Heart left ventricle (tissue), 16 donors: Measurements from ENCODE around the gene SND1. TPM values are rescaled to one million over a fixed set of nuclear protein-coding genes. Genes with fewer than 3 reads are reported as not detected.

Source experiments
- ATAC-seq, 4 donors: fragments of 200-7000 bp; cut with Tn5 transposase; one replicate each; pipeline ENCODE4 v1.9.1; 2020 to 2022; ENCODE audit warnings: moderate library complexity in 4 of 4, mild to moderate bottlenecking in 3 of 4, moderate number of reproducible peaks in 1 of 4
- DNase-seq, 5 donors: peaks; one replicate each; pipeline ENCODE4 v3.0.0-alpha.2; 2020
- H3K27ac ChIP-seq, 12 donors: fragments of 200-600 bp; sonication (generic) in 4 of 12; one replicate each; pipeline versions ENCODE4 v1.5.0 to v1.8.0; 2016 to 2022; ENCODE audit warnings: mild to moderate bottlenecking in 2 of 12
- H3K27me3 ChIP-seq, 9 donors: fragments of 200-600 bp; sonication (generic) in 2 of 9; one replicate each; pipeline versions ENCODE4 v1.5.1 to v1.8.0; 2016 to 2022; ENCODE audit warnings: mild to moderate bottlenecking in 3 of 9
- H3K36me3 ChIP-seq, 9 donors: fragments of 200-600 bp; sonication (generic) in 2 of 9; one replicate each; pipeline versions ENCODE4 v1.5.0 to v1.8.0; 2018 to 2022; ENCODE audit warnings: mild to moderate bottlenecking in 2 of 9
- H3K4me1 ChIP-seq, 12 donors: fragments of 200-600 bp; sonication (generic) in 4 of 12; one replicate each; pipeline versions ENCODE4 v1.5.0 to v1.8.0; 2016 to 2022; ENCODE audit warnings: mild to moderate bottlenecking in 3 of 12
- H3K4me3 ChIP-seq, 12 donors: fragments of 200-600 bp; sonication (generic) in 4 of 12; one replicate each; pipeline versions ENCODE4 v1.5.0 to v1.8.0; 2017 to 2022; ENCODE audit warnings: mild to moderate bottlenecking in 9 of 12, moderate library complexity in 4 of 12
- H3K9me3 ChIP-seq, 12 donors: fragments of 200-600 bp; sonication (generic) in 4 of 12; one replicate each; pipeline versions ENCODE4 v1.5.0 to v1.8.0; 2016 to 2022; ENCODE audit warnings: mild to moderate bottlenecking in 1 of 12
- CTCF ChIP-seq, 12 donors: fragments of 200-600 bp; sonication (generic) in 4 of 12; IDR thresholded peaks; one replicate each; pipeline versions ENCODE4 v1.5.0 to v1.8.0; 2018 to 2022; ENCODE audit warnings: antibody characterized with exemption in 12 of 12, mild to moderate bottlenecking in 5 of 12
- POLR2A ChIP-seq, 2 donors: fragments of 450-650 bp; IDR thresholded peaks; one replicate each; pipeline ENCODE4 v1.6.1; 2017; ENCODE audit warnings: antibody characterized with exemption in 2 of 2, mild to moderate bottlenecking in 2 of 2, moderate library complexity in 2 of 2
- WGBS, 4 donors: extraction: QIAGEN DNeasy Blood & Tissue Kit in 2 of 4; methylation state at CpG; one replicate each; pipeline versions ENCODE4 v1.1.5 to v1.1.7; 2013 to 2018; 5-methylcytosine and 5-hydroxymethylcytosine counted together
- intact Hi-C, 10 donors: fragments of 100-400 bp; cut with DNase I; formaldehyde crosslinking; loops; one replicate each; pipeline versions ENCODE4 v1.11.1 to v1.14.2; 2022
- polyA plus RNA-seq, 2 donors: library from polyadenylated mRNA; stranded (reverse); fragments of 200-250 nt; gene quantifications; one replicate each; pipeline ENCODE4 v1.2.3, GENCODE V29; 2013
- total RNA-seq, 9 donors: library from RNA; depleted of rRNA in 2 of 9; stranded (reverse); fragments of >200 nt in 2 of 9; fragmentation: NEBNext Ultra II Directional in 3 of 9; extraction: Animal tissue kit (Norgen Biotek cat#: 25700) in 3 of 9; gene quantifications; one replicate each; pipeline versions ENCODE4 v1.1.0 to v1.2.4, GENCODE V29; 2016 to 2023
- donor health status: ischemic (EF 13 %, LVEDD 7.1; RV severe dilation, severe dysfunction).
- donor health status: healthy with polysubstance abuse.
- donor health status: DM: no; HTN: yes; CAD: no.
- donor health status: DM: no; HTN: no; CAD: no.
- donor health status: ischemic (EF 25% LVEDD 6.9; RV normal size, moderate dysfunction).
- donor health status: ischemic (EF 25% LVEDD 5.7; RV mildly dilated, moderate dysfunction).
- donor health status: healthy.
- donor health status: DM: yes; HTN: yes; CAD: no.
- donor health status: ischemic (EF 35%, LVEDD 5.7; RV mildly dilated, moderate dysfunction).
- donor health status: nonischemic (EF 11% LVEDD 7.7; RV severe dilation, severe dysfunction).
- donor health status: DM: yes; HTN: yes; CAD: no.
- donor health status: PGD.
- donor health status: ischemic (EF 29% LVEDD 5.4; RV normal size, mild dysfunction).
- donor health status: nonischemic (EF 23%, LVEDD 6.1; RV moderate dilation, normal function).

Gene SND1
- total and polyA plus RNA-seq, 11 donors: 45.6 to 115 (median 76.3) TPM

- no peak for TF ChIP-seq CTCF (IDR thresholded peaks at IDR 0.05)
- TF ChIP-seq POLR2A (IDR thresholded peaks at IDR 0.05): no peak
- 77 to 93% (median 88%) methylated on average over 1 of the region's 1 CpG for WGBS, 4 donors
These were observed 393.8 kb downstream of the SND1 start for GRCh38 chr7:128045766-128046165.

GRCh38 chr7:128052404-128052803 is 400.4 kb downstream of the SND1 start:
- WGBS, 4 donors: 92 to 95% (median 94%) methylated on average over 9 of the region's 9 CpGs
- no peak for ATAC-seq
- DNase-seq: no peak
- Histone ChIP-seq H3K9me3 (no peaks in the 10 kb centered on the region), H3K36me3 (peaks cover 0 to 8% (median 0%) of the 10 kb centered on the region in 9 donors), H3K27ac (no peak overlapping the region), H3K4me1 (peaks cover 0 to 13% (median 4%) of the 10 kb centered on the region in 12 donors), H3K27me3 (no peaks in the 10 kb centered on the region), H3K4me3 (no peak overlapping the region)
- TF ChIP-seq CTCF (IDR thresholded peaks at IDR 0.05): no peak
- TF ChIP-seq POLR2A (IDR thresholded peaks at IDR 0.05): no peak
- intact Hi-C loops: no loop called here

More at GRCh38 chr7:128045766-128046165, 393.8 kb downstream of the SND1 start:
- H3K27ac ChIP-seq: no peak overlapping the region
- intact Hi-C loops: no loop called here
- H3K4me1 ChIP-seq: peaks cover 0 to 14% (median 0%) of the 10 kb centered on the region in 12 donors
- DNase-seq: no peak
- H3K4me3 ChIP-seq: no peak overlapping the region
- H3K27me3 ChIP-seq: no peaks in the 10 kb centered on the region
- H3K9me3 ChIP-seq: no peaks in the 10 kb centered on the region
- H3K36me3 ChIP-seq: peaks cover 0 to 12% (median 0%) of the 10 kb centered on the region in 9 donors
- ATAC-seq: no peak

DNA sequence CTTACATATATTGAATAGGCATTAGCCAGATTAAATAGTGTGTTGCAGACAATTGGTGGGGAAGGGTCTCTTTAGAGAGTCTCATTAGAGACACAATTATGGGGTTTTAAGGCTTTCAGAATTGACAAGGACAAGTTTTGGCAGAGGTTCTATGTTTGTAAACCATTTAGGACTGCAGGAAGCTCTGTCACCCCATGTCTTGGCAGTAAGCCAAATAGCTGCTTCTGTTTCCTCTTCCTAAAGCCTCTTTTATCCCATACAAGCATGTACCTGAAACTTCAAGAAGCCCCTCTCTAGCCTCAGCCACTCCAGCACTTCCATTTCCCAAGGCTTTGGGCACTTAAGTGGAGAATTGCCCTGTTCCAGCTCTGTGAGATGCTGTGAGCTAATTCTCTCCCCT is 401.0 kb downstream of the SND1 start:
- Histone ChIP-seq H3K27me3 (no peaks in the 10 kb centered on the region), H3K27ac (no peak overlapping the region), H3K36me3 (peaks cover 0 to 8% (median 0%) of the 10 kb centered on the region in 9 donors), H3K9me3 (no peaks in the 10 kb centered on the region), H3K4me3 (no peak overlapping the region), H3K4me1 (peaks cover 0 to 14% (median 6%) of the 10 kb centered on the region in 12 donors)
- no peak for TF ChIP-seq CTCF (IDR thresholded peaks at IDR 0.05)
- TF ChIP-seq POLR2A (IDR thresholded peaks at IDR 0.05): no peak
- intact Hi-C loops: no loop called here
- no peak for ATAC-seq
- DNase-seq: no peak

- TF ChIP-seq POLR2A (IDR thresholded peaks at IDR 0.05): no peak
- no peak for TF ChIP-seq CTCF (IDR thresholded peaks at IDR 0.05)
- H3K27ac ChIP-seq: no peak overlapping the region
- H3K36me3 ChIP-seq: peaks cover 0 to 8% (median 0%) of the 10 kb centered on the region in 9 donors
- no peak for DNase-seq
- WGBS, 4 donors: 94 to 98% (median 97%) methylated on average over 5 of the region's 5 CpGs
- no peak overlapping the region for H3K4me3 ChIP-seq
- no peaks in the 10 kb centered on the region for H3K27me3 ChIP-seq
- no peaks in the 10 kb centered on the region for H3K9me3 ChIP-seq
- H3K4me1 ChIP-seq: peaks cover 0 to 14% (median 6%) of the 10 kb centered on the region in 12 donors
- ATAC-seq: no peak
- intact Hi-C loops: no loop called here
These were observed 402.0 kb downstream of the SND1 start for GRCh38 chr7:128053991-128054390.
